Measurements from ENCODE around the gene CPSF3. TPM values are rescaled to one million over a fixed set of nuclear protein-coding genes. Genes with fewer than 3 reads are reported as not detected.

The CPSF3 gene
- polyA plus RNA-seq, 3 donors, result 7.3 to 15.7 (median 13.7) TPM

GRCh38 chr2:9391961-9392720 is 31.3 kb upstream of the CPSF3 start:
- H3K27ac ChIP-seq (ENCODE audit: low read depth, low read length), result no peak overlapping the region
- 86 to 90% (median 88%) methylated on average over 13 of the region's 13 CpGs for WGBS, 3 donors

DNA sequence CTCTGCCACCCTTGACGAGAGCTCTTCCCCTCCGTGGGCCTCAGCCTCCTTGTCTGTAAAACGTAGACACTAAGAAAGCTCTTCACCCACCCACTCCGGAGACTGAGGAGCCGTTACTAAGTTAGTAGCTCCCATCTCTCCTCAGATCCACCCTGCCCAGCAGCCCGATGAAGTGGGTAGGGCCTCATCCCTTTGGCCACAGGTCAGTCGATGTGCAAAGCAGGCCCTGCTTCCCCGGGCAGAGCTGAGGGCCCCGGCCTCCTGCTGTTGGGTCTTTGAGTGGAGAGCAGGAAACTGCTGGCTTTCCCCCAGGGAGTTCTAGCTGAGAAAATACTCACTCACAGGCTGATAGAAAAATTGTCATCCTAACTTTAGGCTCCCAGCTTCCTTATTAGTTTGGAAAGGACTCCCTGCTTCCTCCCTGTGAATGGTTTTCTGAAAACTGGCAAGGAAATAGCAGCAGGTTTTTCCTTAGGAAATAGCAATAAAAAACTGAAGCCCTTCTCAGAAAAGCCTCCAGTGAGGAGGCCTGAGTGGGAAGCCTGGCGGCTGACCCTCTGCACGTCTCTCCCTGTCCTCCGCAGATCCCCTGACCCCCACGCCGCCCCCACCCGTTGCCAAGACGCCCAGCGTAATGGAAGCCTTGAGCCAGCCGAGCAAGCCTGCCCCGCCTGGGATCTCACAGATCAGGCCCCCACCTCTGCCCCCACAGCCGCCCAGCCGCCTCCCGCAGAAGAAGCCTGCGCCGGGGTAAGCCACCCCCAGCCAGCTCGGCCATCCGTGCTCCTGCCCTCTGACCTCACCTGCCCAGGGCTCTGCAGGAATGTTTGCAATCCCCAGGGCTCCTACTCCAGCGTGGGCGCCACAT is 30.3 kb upstream of the CPSF3 start:
- WGBS, 3 donors, result 54 to 68% (median 55%) methylated on average over 27 to 28 of the region's 28 CpGs
- no peak overlapping the region for H3K27ac ChIP-seq (ENCODE audit: low read depth, low read length)

DNA sequence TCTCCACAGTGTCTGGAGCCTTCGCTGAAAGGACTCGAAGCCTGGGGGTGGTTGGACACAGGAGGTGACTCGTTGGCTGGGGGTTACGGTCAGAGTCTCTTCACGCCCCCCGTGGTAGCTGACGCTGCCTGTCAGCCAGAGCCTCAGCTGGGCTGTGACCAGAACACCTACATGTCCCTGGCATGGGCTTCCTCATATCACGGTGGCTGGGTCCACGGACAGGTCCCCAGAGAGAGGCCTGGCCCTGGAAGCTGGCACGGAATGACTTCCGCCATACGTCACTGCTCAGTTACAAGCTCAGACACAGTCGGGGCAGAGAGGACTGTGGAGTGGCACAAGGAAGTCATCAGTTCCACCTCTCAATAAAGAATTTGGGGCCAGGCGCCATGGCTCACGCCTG is 28.6 kb upstream of the CPSF3 start:
- no peak overlapping the region for H3K27ac ChIP-seq (ENCODE audit: low read depth, low read length)
- 88 to 95% (median 89%) methylated on average over 15 of the region's 15 CpGs for WGBS, 3 donors

DNA sequence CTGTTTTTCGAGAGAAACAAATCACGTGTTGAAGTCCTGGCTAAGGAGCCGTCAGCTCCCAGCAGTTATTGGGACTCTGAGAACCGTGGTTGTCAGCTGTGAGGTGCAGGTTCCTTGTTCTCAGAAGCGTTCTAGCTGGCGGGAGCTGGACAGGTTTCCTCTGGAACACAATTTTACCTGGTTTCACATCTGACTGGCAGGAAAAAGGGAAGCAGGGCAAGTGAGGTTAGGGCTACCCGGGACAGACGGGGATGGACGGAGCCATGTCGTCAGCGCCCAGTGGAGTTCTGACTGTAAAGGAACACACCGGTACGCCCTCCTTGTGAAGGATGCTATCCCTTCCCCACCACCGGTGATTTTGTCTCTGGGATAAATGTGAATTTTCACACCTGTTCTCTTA is 26.3 kb upstream of the CPSF3 start:
- H3K27ac ChIP-seq (ENCODE audit: low read depth, low read length), result no peak overlapping the region
- 87 to 96% (median 88%) methylated on average over 14 of the region's 14 CpGs for WGBS, 3 donors

- H3K27ac ChIP-seq (ENCODE audit: low read depth, low read length), result peak overlapping the region; percentile 24
These were observed 25.2 kb upstream of the CPSF3 start for GRCh38 chr2:9398251-9398650.

DNA sequence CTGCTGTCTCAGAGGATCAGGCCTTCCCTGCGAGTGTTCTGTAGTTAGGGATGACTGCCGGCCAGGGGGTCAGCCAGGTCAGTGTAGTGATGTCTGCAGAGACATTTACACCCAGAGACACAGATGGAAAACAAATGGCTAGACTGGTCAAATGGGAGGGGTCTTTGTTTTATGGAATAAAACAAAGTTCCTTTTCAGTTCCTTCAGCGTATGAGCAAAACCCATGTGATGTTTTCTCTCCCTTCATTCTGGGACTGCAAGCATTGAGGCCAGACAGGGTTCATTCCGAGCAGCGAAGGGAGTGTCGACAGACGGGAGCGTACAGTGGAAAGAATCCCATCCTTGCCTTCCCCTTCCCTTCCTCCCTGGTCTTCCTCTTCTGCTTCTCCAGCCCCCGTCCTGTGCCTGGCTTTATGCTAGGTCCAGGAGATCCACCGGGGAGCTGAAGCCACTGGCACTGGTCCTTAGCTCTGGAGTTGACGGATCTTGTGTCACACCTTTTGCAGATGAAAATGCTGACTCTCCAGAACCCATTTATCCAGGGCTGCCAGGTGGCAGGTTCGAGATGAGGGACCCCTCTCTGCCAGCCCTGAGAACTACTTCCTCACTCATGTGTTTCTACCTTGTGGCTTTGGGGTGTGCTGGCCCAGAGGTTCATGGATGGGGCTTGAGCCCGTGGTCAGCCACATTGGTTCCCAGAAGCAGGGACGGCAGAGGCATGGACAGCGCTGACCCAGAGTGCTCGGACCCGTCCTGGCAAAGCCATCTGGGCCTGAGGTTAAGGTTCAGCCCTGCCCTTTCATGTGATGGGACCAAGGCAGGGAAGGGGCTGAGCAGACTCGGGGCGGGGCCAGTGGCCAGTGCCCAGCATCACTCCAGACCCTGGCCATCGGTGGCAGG is 24.3 kb upstream of the CPSF3 start:
- 69 to 86% (median 72%) methylated on average over 20 of the region's 20 CpGs for WGBS, 3 donors
- H3K27ac ChIP-seq (ENCODE audit: low read depth, low read length), result peak overlapping the region; percentile 29

More at GRCh38 chr2:9398251-9398650, 25.2 kb upstream of the CPSF3 start:
- WGBS, 3 donors, result 94 to 97% (median 96%) methylated on average over 11 of the region's 11 CpGs

DNA sequence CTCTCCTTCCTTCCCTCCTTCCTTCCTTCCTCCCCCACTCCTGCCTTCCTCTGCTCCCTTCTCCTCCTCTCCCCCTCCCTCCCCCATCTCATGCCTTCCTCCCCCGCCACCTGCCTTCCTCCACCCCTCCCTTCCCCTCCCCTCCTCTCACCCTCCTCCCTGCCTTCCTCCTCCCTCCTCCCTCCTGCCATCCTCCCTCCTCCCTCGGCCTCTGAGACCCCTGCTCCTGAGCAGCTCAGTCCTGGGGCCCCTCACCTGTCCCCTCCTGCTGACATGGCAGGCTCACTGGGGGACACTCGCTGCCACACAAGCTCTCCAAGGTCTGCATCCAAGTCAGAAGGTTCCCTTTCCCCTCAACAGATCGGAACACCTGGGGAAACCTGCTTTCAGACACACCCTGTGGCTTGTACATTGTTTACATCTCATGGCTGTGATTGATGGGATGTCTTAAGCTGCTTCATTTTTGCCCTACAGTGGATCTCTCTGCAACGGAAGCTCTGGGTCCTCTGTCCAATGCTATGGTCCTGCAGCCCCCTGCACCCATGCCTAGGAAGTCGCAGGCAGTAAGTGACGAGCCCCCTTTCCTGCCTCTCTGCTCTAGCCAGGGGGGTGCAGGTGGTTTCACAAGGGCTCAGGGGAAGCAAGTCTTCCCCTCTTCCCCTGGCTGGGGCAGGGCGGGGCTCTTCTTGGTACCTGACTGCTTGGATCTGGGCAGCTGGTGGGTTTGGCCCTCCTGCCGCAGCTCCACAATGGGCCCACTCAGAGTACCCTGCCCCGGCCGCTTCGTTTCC is 23.0 kb upstream of the CPSF3 start:
- H3K27ac ChIP-seq (ENCODE audit: low read depth, low read length), result no peak overlapping the region
- 80 to 85% (median 84%) methylated on average over 12 of the region's 12 CpGs for WGBS, 3 donors

DNA sequence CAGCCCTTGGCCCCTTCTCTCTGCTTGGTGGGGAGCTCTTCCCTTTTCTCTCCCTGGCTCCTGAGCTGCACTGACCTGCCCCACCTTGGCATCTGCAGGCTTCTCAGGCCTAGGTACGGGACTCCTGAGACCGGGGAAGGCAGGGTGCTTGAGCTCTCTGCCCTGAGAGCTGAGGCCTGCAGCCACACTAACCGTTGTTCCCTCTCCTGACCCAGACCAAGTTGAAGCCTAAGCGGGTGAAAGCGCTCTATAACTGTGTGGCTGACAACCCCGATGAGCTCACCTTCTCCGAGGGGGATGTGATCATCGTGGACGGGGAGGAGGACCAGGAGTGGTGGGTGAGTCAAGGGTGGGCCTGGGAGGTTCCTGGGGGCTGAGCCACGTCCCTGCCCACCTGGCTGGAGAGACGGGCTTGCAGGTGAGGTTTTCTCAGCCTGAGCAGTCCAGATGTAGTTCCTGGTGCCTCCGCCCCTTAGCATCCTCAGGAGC is 22.4 kb upstream of the CPSF3 start:
- WGBS, 3 donors, result 93 to 98% (median 94%) methylated on average over 12 of the region's 12 CpGs
- no peak overlapping the region for H3K27ac ChIP-seq (ENCODE audit: low read depth, low read length)

DNA sequence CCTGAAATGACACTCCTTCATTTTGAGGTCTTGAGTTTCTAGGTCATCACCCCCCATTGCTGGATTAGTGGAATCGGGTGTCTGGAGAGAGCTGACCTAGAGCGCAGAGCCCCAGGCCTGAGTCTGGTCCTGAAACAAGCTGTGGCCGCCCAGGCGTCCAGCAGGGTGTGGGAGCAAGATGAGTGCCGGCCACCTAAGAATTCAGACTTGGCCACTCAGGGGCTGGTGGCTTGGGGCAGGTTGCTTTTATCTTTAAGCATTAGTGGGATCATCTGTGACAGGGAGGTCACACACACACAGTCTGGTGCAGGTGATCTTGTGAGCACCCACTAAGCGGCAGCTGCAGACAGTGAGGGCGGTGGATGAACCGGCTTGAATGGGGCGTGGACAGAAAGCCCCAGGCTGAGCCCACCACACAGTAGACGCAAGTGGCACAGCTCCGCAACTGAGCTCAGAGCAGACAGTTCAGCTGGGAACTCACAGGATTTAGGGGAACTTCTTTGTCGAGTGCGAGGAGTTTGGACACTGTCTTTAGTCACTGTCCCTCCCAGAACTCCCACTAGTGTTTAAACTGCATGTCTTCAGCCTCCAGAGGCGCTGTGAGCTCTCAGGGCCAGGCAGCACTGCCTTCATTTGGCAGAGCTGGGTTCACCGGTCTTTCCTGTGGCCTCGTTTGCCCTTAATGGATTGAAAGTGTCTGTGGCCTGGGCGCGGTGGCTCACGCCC is 21.6 kb upstream of the CPSF3 start:
- no peak overlapping the region for H3K27ac ChIP-seq (ENCODE audit: low read depth, low read length)
- WGBS, 3 donors, result 90 to 91% (median 91%) methylated on average over 19 of the region's 19 CpGs

DNA sequence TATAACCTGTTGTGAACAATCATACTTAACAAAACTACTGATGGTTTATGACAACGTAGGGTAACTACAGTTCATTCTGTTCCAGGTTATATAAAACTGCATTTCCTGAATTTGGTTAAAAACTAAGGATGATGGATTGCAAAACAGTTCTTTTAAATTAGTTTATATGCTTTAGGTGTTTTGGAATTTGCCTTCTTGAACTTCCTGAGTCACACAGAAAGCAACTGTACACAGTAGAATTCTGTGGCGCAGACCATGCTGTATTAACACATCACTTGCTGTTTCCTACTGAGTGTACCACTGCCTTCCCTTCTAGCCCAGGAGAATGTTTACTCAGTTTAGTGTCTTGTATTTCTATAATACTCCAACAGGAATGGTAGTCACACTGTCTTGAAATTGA is 19.5 kb upstream of the CPSF3 start:
- H3K27ac ChIP-seq (ENCODE audit: low read depth, low read length), result no peak overlapping the region

GRCh38 chr2:9404451-9404850 is 19.0 kb upstream of the CPSF3 start:
- no peak overlapping the region for H3K27ac ChIP-seq (ENCODE audit: low read depth, low read length)
- 83 to 93% (median 85%) methylated on average over 4 of the region's 4 CpGs for WGBS, 3 donors

More for the DNA sequence above, 19.5 kb upstream of the CPSF3 start:
- WGBS, 3 donors, result 54 to 72% (median 59%) methylated on average over 2 of the region's 2 CpGs

GRCh38 chr2:9405636-9406035 is 17.8 kb upstream of the CPSF3 start:
- H3K27ac ChIP-seq (ENCODE audit: low read depth, low read length), result no peak overlapping the region
- 97 to 100% (median 98%) methylated on average over 2 of the region's 2 CpGs for WGBS, 3 donors

DNA sequence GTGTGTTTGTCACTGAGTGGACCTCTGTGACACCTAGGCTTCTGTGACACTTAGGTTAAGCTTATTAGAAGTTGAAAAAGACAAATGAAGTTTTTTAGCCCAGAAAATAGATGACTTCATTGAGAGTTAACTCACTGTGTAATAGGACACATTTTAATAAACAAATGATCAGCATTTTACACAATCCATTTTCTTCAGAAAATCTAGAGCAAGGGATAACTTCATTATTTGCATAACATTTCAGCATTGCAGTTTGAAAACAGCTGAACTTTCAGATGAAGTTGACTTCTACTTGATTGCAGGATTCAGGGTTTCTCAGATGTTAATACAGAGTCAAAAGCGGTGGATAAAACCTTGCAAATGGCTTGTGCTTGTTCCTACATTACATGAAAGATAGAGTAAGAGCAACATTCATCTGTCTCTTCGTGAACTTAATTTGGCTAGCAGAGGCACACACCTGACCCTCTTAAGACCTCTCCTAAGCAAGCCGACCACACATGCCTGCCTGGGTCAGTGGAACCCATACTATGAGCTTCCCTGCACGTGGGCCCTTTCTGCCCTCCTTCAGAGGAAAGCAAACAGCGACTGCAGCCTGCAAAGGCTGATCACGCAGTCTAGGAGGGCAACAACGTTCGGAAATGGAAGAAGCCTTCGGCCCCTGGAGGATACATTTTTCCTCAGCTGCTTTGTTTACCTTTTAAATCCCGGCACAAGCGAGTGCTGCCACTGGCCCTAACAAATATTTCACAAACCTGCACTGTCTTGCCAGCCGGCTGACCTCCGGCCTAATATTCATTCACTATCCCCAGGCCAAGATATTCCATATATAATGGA is 16.7 kb upstream of the CPSF3 start:
- H3K27ac ChIP-seq (ENCODE audit: low read depth, low read length), result no peak overlapping the region
- whole genome bisulfite sequencing, 3 donors, result 62 to 74% (median 70%) methylated on average over 13 of the region's 13 CpGs

- 78 to 79% (median 79%) methylated on average over 8 of the region's 8 CpGs for WGBS, 3 donors
- H3K27ac ChIP-seq (ENCODE audit: low read depth, low read length), result no peak overlapping the region
These were observed 16.1 kb upstream of the CPSF3 start for GRCh38 chr2:9407363-9407811.

GRCh38 chr2:9408641-9409151 is 14.8 kb upstream of the CPSF3 start:
- WGBS, 3 donors, result 69 to 90% (median 77%) methylated on average over 9 of the region's 9 CpGs
- H3K27ac ChIP-seq (ENCODE audit: low read depth, low read length), result no peak overlapping the region

GRCh38 chr2:9410108-9410507 is 13.3 kb upstream of the CPSF3 start:
- 98 to 100% (median 98%) methylated on average over 3 of the region's 3 CpGs for WGBS, 3 donors
- no peak overlapping the region for H3K27ac ChIP-seq (ENCODE audit: low read depth, low read length)

Data from adipose tissue (tissue), 3 donors.